ENCODE data around the gene MBD3.

The MBD3 gene

GRCh38 chr19:1571358-1571757 is 21.3 kb downstream of the MBD3 start:
- DNase-seq (ENCODE audit: low read depth in 3 of 3), result no peak

DNA sequence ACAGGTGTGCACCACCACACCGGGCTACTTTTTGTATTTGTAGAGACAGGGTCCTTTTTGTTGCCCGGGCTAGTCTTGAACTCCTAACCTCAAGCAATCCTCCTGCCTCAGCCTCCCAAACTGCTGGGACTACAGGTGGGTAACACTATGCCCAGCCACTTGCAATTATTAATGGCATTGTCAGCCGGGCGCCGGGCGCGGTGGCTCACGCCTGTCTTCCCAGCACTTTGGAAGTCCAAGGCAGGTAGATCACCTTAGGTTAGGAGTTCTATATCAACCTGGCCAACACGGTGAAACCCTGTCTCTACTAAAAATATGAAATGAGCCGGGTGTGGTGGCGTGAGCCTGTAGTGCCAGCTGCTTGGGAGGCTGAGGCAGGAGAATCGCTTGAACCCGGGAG is 21.8 kb downstream of the MBD3 start:
- DNase-seq (ENCODE audit: low read depth in 3 of 3), result no peak

- no peak for DNase-seq (ENCODE audit: low read depth in 3 of 3)
Observed at GRCh38 chr19:1569997-1570396, 22.7 kb downstream of the MBD3 start.

DNA sequence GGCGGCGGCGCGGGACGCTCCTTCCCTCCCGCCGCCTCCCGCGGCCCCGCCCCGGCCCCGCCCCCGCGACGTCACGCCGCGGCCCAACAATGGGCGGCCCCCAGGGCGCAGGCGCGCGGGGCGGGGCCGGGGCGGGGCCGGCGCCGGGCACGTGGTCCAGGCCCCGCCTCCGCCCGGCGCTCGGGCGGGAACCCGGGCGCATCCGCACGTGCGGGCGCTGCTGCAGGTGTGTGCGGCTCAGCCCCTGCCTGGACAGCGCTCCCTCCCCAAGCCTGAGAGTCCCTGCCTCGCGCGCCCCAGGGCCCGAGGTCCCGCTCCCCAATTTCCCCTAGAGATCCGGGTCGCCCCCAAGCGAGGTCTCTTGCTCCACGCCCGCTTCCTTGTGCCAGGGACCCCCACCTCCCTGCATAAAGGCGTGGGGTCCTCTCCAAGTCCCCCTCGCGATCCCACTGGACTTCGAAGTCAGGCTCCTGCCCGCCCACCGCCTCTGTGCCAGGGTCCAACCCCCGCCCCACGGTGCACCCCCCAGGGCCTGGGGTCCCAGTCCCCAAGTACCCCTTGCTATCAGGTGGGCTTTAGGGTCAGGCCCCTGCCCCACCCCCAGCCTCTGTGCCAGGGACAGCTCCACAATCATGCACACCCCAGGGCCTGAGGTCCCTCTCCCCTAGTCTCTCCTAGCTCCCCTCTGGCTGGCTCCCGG is 24.2 kb downstream of the MBD3 start, which contains the start of gene MEX3D:
Gene MEX3D (minus strand): TSS at position 6 of the 700 bp plus-strand sequence. CDS start 267 bp downstream, outside the sequence.
- peak; percentile 68 to 79 (median 74) for DNase-seq (ENCODE audit: low read depth in 3 of 3)

GRCh38 chr19:1567848-1568227 is 24.8 kb downstream of the MBD3 start:
- DNase-seq (ENCODE audit: low read depth in 3 of 3), result no peak

DNA sequence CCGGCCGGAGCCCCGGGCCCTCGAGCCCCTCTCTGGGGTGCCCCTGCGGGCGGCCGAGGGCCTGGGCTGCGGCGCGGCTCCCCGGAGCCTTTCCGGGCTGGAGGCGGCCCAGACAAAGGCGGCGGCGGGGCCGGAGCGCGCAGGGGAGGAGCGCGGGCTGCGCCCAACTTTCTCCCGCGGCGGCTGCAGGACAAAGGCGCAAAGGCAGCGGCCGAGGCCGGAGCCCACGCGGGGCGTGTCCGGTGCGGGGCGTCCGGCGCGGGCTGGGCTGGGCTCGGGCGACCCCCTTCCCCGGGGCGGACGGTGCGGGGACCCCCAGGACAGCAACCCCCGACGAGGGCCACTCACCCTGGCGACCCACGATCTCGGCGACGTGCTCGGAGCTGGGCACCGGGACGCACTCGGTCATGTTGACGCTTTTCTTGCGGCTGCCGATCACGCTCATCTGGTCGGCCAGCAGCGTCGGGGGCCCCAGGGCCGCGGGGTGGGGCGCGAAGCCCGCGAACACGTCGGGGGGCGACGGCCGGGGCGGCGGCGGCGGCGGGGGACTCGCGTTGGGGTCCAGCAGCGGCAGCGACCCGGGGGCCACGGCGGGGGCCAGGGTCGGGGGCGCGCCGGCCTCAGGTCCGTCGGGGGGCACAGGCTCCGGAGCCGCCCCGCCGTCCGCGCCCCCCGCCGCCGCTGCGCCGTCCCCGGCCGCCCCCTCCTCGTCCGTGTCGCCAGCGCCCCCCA is 25.4 kb downstream of the MBD3 start:
- DNase-seq (ENCODE audit: low read depth in 3 of 3), result no peak

DNA sequence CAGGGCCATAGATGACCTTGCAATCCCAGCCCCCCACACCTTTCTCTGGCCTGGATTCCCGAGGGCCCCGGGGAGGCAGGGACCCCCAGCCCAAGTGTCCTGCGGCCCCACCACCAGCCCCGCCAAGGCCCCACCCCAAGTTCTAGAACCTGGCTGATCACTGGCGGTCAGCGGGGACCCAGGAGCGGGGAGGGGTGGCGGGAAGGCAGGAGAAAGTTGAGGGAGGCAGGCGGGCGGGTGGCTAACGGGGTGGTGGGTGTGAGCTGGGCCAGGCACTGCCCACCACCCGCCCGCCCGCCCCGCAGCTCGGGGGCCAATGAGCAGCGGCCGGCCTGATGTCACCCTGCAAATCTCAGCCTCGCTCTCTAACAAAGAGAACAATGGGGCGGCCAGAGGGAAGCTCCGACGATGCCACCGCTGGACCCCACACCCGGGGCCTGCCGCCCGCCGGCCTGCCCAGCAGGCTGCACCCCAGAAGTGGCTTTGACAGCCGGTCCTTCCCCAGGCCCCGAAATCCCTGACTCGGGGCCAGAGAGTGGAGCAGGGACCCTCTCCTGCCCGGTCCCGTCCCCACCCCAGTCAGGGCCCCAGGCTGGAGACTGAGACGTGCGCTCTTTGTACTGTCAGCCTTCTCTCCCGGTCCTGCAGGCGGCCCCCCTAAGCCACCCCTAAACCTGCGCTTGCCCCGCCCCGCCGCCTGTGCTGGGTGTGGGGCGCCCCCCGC is 26.1 kb downstream of the MBD3 start:
- DNase-seq (ENCODE audit: low read depth in 3 of 3), result no peak

DNA sequence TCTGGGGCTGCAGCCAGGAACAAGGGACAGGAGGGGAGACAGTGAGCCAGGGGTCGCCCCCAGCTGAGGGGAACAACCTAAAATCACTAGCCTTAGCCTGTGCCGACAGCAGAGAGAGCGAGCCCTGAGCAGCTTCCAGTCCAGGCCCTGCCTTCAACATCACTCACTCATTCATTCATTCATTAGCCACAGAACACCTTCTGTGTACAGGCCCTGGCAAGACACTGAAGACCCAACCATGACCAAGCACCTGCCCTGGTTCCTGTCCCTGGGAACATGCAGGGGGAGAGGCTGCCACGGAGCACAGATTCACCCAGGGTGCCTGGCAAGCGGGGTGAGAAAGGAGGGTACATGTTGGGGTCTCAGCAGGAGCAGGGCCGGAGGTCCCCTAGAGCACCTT is 29.4 kb downstream of the MBD3 start:
- no peak for DNase-seq (ENCODE audit: low read depth in 3 of 3)

DNA sequence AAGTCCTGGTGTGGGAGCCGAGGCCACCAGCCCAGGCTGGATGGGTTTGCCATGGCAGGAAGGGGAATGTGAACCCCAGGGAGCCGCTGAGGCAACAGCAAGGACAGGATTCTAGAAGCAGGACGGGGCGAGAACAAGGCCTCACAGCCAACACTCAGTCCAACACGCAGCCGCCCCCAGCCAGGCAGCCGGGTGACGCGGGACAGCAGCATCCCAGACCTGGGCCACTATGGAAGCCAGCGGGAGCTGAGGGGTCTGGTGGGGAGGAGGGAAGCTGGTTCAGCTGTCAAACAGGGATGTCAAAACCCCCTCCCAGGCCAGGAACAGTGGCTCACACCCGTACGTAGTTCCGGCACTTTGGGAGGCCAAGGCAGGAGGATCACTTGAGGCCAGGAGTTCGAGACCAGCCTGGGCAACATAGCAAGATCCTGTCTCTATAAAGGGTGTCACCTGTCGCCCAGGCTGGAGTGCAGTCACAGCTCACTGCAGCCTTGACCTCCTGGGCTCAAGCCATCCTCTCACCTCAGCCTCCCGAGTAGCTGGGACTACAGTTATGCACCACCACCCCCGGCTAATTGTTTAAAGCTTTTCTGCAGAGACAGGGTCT is 31.3 kb downstream of the MBD3 start:
- DNase-seq (ENCODE audit: low read depth in 3 of 3), result no peak

DNA sequence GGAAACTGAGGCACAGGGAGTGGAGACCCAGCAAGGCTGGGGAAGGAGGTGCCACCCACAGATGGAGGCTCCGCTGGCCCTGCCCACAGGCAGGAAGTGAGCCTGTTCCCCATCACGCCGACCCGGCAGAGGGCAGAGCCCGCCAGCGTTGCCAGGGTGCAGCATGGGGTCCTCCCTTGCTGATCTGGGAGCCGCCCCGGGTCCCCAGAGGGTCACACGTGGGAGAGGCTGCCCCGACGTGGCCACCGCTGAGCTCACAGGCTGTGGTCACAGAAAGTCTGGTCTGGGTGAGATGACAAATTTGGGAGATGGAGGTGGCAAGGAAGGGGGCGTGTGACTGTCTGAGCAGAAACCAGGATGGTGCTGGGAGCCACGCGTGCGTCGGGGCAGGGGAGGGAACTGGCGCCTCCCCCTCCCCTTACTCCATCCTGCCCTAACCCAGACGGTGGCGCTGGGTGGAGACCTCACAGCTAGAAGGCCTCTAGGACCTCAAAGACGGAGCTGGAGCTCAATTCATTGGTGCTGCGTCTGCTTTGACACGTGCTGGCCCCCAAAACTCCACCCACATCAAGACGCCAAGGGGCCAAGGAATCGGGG is 32.3 kb downstream of the MBD3 start:
- DNase-seq (ENCODE audit: low read depth in 3 of 3), result no peak

GRCh38 chr19:1558552-1558951 is 34.1 kb downstream of the MBD3 start:
- DNase-seq (ENCODE audit: low read depth in 3 of 3), result no peak

GRCh38 chr19:1556390-1557070 is 36.1 kb downstream of the MBD3 start:
- no peak for DNase-seq (ENCODE audit: low read depth in 3 of 3)

GRCh38 chr19:1555487-1556389 is 36.9 kb downstream of the MBD3 start:
- DNase-seq (ENCODE audit: low read depth in 3 of 3), result no peak

GRCh38 chr19:1554968-1555367 is 37.7 kb downstream of the MBD3 start:
- DNase-seq (ENCODE audit: low read depth in 3 of 3), result no peak

GRCh38 chr19:1553415-1553814 is 39.2 kb downstream of the MBD3 start:
- no peak for DNase-seq (ENCODE audit: low read depth in 3 of 3)

GRCh38 chr19:1551068-1552040 is 41.3 kb downstream of the MBD3 start:
- DNase-seq (ENCODE audit: low read depth in 3 of 3), result no peak

DNA sequence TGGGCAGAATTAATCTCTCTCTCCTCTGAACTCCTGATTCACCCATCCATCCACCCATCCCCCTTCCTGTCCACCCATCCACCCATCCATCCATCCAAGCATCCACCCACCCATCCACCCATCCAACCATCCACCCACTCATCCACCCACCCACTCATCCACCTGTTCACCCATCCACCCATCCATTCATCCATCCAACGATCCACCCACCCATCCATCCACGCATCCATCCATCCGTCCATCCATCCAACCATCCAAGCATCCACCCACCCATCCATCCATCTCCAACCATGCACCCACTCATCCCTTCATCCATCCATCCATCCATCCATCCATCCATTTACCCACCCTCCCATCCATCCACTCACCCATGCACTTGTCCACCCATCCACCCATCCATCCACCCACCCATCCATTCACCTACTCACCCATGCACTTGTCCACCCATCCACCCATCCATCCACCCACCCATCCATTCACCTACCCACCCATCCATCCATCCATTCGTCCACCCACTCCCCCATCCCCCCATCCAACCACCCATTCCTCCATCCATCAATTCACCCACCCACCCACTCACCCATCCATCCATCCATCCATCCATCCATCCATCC is 43.2 kb downstream of the MBD3 start:
- no peak for DNase-seq (ENCODE audit: low read depth in 3 of 3)

DNA sequence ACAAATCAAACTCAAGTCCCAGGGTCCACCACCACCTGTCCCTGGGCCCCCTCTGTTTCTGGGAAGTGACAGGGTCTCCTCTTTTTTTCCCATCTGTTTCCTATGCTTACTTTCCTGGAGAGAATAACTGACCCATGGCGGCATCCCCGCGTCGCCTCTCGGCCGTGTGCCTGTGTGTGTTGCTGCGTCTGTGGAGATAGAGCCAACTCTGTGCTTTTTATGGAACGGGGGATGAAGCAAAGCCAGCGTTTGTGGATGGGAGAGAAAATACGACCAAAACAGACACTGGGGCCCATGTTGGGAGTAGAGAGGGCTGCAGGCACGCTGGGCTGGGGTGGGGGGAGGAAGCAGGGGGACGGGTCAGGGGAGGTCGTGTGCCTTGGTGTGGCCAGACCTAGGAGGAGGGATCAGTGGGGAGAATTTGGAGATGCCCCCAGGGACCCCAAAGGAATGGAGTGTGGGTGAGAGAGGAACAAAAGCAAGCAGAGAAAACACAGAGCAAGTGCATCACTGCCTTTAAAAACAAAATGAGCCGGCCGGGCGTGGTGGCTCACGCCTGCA is 52.2 kb downstream of the MBD3 start:
- DNase-seq (ENCODE audit: low read depth in 3 of 3), result no peak

All from stimulated activated CD4-positive, alpha-beta T cell treated with anti-CD3 and anti-CD28 coated beads, TNF-alpha, amount 100 ng/mL, for 4 hours (primary cell).